CD4-positive, alpha-beta T cell treated with Interleukin-15 for 1 hour (primary cell): ENCODE data around the gene CLEC4G.
"Not testable (repeated sequence)": the region's sequence is repeated elsewhere in the genome, so short reads cannot be mapped to it uniquely, and the experiment has no call there.

Source experiments
- DNase-seq: peaks from one replicate; pipeline ENCODE4 v3.0.0-alpha.2; 2020

Gene CLEC4G

GRCh38 chr19:7746306-7746705, 14.4 kb upstream of the CLEC4G start:
- not testable (repeated sequence) for DNase-seq

- no peak for DNase-seq
These were observed 13.2 kb upstream of the CLEC4G start for GRCh38 chr19:7744871-7745650.

- DNase-seq = no peak
These were observed 12.4 kb upstream of the CLEC4G start for GRCh38 chr19:7744199-7744786.

GRCh38 chr19:7743425-7743841, 11.5 kb upstream of the CLEC4G start:
- no peak for DNase-seq

- no peak for DNase-seq
These were observed 11.1 kb upstream of the CLEC4G start for GRCh38 chr19:7742991-7743390.

GRCh38 chr19:7742575-7742974, 10.7 kb upstream of the CLEC4G start:
- DNase-seq = no peak

GRCh38 chr19:7740682-7741054, 8.8 kb upstream of the CLEC4G start:
- no peak for DNase-seq

- no peak for DNase-seq
These were observed 8.1 kb upstream of the CLEC4G start for GRCh38 chr19:7739801-7740681.

GRCh38 chr19:7739211-7739755, 7.4 kb upstream of the CLEC4G start:
- DNase-seq = no peak

- DNase-seq = no peak
These were observed 6.1 kb upstream of the CLEC4G start for GRCh38 chr19:7738023-7738422.

GRCh38 chr19:7737215-7737614, 5.3 kb upstream of the CLEC4G start:
- DNase-seq = no peak

GRCh38 chr19:7736148-7736547, 4.2 kb upstream of the CLEC4G start:
- DNase-seq = no peak

- DNase-seq = no peak
These were observed 2.6 kb upstream of the CLEC4G start for GRCh38 chr19:7734220-7735203.

- DNase-seq = no peak
These were observed 1.5 kb upstream of the CLEC4G start for GRCh38 chr19:7733376-7733775.

GRCh38 chr19:7731615-7732014, 295 bp downstream of the CLEC4G start:
- DNase-seq = no peak

GRCh38 chr19:7731218-7731595, 703 bp downstream of the CLEC4G start:
- DNase-seq = no peak

GRCh38 chr19:7730286-7731217, 1.4 kb downstream of the CLEC4G start:
- no peak for DNase-seq

GRCh38 chr19:7729831-7730285, 2.1 kb downstream of the CLEC4G start:
- DNase-seq = peak; percentile 48

- DNase-seq = peak; percentile 34
These were observed 2.7 kb downstream of the CLEC4G start for GRCh38 chr19:7729211-7729610.

GRCh38 chr19:7725791-7726190, 6.1 kb downstream of the CLEC4G start:
- DNase-seq = no peak

GRCh38 chr19:7722231-7722651, 9.7 kb downstream of the CLEC4G start:
- no peak for DNase-seq
